ENCODE data around the gene MAGI1.

Gene MAGI1

DNA sequence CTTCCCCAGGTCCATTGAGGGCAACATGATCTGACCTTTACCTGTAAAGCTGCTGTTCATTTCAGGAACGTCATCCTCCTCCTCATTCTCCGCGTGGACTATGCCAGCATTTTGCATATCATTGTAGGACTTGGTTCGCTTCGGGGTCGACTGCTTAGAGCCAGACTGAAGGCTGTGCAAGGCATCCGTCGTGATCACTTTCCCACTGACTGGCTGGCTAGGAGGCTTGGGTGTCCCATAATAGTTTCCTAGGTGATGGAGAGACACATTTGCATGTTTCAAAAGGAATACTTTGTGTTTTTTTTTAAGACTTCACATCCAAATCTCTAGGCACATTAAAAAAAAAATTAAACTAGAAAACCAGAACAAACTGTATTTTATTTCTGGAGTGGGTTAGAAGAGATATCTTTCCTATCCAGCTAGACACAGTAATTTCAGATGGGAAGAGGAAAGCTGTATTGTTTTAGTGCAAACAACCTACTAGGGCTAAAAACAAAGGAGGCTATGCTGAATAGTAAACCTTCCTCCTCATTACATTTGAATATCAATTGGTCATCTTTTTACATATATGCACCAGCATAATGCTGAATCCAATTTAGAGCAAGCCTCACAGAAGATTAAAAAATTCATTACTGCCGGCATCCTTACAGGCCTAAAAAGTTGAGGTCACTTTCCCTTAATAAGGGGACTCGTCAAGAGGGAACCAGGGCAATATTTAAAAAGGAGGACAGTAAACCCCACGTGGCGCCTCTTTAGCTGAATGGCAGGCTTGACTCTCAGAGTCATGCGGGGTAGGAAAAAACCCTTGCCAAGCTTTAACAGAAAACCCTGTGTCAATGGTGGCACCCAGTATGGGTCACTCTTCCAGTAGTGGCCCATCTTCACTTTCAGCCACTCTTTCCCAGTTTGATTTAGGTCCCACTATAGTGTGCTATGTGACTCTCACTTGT is 559.9 kb downstream of the MAGI1 start:
- DNase-seq (ENCODE audit: low read depth): no peak

- DNase-seq (ENCODE audit: low read depth): no peak
Measured at GRCh38 chr3:65473736-65474135, 565.0 kb downstream of the MAGI1 start.

- DNase-seq (ENCODE audit: low read depth): no peak
Measured at GRCh38 chr3:65472501-65472900, 566.2 kb downstream of the MAGI1 start.

DNA sequence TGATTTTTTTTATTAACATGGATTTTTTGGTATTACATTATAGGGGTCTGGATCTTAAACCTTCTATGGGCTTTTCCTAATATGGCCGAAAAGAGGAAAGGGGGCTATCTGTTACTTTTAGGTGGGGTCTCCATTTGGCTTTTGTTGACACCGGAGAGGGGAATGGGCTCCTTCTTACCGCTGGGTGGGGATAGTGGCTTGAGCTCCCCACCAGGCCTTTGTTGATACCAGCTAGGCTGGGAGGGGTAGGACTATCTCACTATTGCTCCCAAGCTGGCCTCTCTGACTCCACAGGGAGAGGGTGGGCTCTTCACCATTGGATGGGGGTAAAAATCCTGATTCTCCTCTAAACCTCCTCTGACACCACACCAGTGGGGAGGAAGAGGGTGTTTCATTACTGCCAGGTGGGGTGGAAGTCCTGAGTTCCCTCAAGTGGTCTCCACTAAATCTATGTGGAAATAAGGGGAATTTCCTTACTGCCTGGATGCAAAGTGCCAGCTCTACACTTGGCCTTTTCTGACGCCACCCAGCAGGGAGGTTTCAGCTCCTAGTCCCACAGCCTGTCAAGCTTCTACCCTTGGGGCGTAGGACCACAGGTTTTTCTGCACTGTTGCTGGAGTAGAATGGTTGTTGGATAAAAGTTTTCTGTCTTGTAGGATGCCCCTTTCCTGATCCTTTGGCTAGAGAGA is 572.3 kb downstream of the MAGI1 start:
- DNase-seq (ENCODE audit: low read depth): no peak

- no peak for DNase-seq (ENCODE audit: low read depth)
Measured at GRCh38 chr3:65449841-65450428, 588.8 kb downstream of the MAGI1 start.

DNA sequence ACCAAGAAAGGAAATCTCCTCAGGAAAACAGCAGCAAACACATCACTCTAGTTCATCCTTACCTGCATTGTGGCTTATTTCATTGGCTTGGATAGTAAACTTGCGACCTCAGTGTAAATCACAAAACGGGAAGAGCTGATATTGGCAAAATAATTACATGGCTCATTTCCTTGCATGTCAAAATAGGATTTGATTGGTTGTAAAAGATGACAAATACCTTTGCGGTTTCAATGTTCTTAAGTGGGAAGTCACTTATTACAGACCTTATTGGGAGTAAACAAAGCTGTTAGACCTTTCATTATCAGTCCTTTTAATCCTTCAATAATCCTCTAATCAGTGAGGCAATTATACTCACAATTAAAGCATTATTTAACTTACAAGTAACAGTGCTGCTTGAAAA is 590.6 kb downstream of the MAGI1 start:
- DNase-seq (ENCODE audit: low read depth): no peak

GRCh38 chr3:65445573-65446169 is 593.0 kb downstream of the MAGI1 start:
- DNase-seq (ENCODE audit: low read depth): no peak

DNA sequence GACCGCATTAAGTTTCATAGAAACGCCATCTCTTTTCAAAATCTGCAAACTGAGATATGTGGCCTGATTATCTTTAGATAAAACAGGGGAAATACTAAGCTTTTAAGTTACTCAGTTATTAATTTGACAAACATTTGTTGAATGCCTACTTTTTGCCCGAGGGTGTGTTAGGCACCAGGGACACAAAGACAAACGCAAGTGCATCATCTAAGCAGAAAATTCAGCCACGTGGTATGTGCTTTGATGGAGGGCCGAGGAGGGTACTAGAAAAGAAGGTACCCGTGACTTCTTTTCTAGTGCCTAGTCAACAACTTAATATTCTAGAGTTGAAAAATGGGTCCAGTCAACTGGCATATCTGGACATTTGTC is 594.3 kb downstream of the MAGI1 start:
- no peak for DNase-seq (ENCODE audit: low read depth)

GRCh38 chr3:65443739-65444446 is 594.8 kb downstream of the MAGI1 start:
- DNase-seq (ENCODE audit: low read depth): no peak

DNA sequence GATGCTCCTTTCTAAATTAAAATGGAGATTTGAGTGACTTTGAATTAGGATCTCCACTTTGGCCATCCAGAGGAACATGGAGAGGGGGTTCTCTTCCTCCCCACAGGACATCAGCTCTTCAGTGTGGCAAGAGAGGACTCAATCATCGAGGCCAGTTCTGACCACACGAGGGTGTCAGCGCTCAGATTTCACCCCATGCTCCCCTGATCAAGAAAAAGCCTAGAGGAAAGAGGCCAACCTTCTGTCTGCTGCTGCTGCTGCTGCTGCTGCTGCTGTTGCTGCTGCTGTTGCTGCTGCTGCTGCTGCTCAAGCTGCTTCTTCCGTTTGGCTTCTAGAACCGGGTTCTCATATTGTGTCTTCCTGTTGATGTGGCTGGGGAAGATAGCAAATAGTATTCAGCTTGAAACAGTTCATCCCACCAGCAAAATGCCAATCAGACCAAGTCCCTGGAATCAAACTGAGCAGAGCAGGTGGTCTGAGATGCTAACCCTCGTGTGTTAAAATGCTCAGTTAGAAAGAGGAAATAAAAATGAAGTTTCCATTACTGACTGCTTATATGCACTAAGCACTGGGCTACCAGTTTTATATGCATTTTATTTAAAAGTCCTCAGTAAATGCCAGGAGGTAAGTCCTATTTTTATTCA is 599.0 kb downstream of the MAGI1 start:
- DNase-seq (ENCODE audit: low read depth): peak; percentile 15

DNA sequence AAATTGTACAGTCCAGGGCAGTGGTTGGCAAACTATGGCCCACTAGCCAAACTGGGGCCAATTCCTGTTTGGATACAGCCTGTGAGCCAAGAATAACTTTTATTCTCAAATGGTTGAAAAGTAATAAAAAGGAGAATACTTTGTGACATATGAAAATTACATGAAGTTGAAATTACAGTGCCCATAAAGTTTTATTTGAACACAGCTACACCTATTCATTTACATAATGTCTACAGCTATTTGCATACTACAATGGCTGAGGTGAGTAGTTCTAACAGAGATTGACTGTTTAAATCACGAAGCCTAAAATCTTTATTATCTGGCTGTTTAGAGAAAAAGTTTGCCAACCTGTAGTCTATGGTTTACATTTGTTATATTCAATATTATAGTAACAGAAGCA is 600.1 kb downstream of the MAGI1 start:
- DNase-seq (ENCODE audit: low read depth): no peak

DNA sequence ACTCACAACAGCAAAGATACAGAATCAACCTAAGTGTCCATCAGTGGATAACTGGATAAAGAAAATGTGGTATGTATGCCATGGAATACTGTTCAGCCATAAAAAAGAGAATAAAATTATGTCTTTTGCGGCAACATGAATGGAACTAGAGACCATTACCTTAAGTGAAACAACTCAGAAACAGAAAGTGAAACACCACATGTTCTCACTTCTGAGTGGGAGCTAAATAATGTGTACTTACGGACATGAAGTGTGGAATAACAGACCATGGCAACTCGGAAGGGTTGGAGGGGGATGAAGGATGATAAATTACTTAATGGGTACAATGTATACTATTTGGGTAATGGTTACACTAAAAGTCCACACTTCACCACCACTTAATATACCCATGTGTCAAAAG is 600.6 kb downstream of the MAGI1 start:
- DNase-seq (ENCODE audit: low read depth): no peak

DNA sequence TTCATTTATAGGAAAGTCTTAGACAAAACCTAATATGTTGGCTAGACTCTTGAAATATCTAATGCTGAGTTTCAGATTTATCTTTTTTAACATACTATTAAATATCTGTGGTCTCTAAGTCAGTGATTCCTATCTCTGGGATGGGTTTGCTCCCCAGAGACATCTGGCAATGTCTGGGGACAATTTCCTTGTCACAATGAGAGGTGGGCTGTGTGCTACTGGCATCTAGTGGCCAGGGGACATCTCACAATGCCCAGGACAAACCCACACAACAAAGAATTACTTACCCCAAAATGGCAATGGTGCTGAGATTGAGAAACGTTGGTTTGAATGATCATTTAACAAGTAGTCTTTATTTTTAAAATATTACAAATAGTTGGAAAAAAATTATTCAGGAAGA is 602.1 kb downstream of the MAGI1 start:
- no peak for DNase-seq (ENCODE audit: low read depth)

DNA sequence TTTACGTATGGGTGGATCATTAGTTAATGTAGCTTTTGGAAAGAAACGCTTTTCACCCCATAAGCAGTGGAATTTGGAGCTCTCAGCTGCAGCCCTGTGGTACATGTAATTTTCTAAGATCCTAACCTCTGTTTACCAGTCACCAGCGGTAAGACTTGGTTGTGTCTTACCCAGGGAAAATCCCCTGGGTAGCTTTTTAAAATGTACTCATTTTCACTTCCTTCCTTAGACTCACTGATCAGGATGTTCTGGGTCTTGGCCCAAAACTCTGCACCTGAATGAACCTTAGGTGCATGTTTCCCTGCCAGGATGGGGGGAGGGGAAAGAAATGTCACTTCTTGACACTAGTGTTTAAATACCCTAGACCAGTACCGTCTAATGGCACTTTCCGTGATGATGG is 605.2 kb downstream of the MAGI1 start:
- DNase-seq (ENCODE audit: low read depth): no peak

GRCh38 chr3:65432388-65433003 is 606.2 kb downstream of the MAGI1 start:
- DNase-seq (ENCODE audit: low read depth): no peak

DNA sequence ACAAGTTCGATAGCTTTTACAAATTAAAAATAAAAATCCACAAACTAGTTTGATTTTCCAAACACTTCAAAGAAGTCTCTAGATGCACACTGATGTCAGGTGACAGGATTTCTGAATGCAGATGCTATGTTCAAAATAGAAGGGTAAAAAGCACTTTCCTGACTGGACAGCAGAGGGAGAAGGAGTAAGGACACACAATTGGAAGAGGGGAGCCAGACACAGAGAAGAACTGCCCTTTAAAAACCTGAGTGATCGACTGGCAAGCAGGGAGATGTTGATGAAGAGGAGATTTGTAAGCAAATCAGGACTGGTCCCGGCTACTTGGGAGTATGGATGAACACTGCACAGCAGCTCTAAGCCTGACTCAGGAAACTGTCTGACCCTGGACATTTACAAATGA is 612.8 kb downstream of the MAGI1 start:
- DNase-seq (ENCODE audit: low read depth): no peak

GRCh38 chr3:65422154-65422553 is 616.6 kb downstream of the MAGI1 start:
- no peak for DNase-seq (ENCODE audit: low read depth)

DNA sequence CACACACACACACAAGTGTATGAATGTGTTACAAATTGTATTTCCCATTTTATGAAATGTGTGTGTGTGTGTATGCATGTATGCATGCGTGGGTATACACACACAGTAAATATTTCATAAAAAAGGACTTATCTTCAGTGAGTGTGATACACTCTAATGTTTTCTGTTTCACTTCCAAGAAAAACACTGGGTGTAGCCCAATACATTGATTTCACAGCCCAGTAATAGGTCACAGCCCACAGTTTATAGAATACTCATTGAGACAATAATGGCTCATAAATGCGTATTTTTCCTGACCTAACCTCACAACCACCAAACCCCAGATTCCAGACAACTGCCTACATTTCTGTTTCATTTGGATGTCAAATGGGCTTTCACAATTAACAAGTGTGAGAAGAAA is 619.5 kb downstream of the MAGI1 start:
- DNase-seq (ENCODE audit: low read depth): no peak

DNA sequence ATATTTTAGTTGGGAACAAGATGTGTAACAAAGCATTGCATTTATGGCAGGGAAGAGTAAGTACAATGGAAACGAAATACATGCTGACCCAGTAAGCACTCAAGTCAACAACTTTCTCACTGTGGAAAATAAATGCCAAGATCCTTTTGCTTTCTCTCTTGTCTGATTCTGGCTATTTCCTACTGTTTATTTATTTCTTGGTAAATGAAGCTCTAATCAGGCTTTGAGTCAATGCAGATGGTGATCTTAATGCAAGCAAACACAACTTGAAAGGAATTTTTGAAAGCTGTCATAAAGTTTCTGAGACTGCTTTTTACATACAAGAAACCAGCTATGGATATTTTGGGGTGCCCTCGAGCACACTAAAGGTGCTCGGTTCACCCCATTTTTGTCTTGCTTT is 624.8 kb downstream of the MAGI1 start:
- DNase-seq (ENCODE audit: low read depth): no peak

GRCh38 chr3:65412588-65412987 is 626.1 kb downstream of the MAGI1 start:
- DNase-seq (ENCODE audit: low read depth): no peak

DNA sequence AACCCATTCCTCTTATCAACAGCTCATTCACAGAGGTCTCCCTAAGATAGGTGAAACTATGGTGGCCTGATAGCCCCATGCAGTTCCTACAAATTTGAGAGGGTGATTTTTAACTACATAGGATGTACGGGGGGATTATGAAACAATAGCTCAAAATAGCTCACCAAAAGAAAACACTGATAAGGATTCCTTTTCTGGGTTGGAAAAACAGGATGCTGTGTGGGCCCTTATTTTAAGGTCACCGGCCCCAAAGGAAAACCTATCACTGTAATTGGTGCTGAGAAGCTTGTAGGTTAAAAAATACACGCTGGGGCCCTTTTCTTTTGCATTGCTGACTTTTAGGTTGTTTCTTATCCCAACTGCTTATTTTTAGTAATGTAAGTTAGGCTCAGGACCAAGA is 627.4 kb downstream of the MAGI1 start:
- DNase-seq (ENCODE audit: low read depth): no peak
